ENCODE results near the gene ADAM10.
A peak's percentile ranks its signal among the peaks of the same experiment; 100 is the strongest.
"Not testable (repeated sequence)": the region's sequence is repeated elsewhere in the genome, so short reads cannot be mapped to it uniquely, and the experiment has no call there.

The ADAM10 gene

DNA sequence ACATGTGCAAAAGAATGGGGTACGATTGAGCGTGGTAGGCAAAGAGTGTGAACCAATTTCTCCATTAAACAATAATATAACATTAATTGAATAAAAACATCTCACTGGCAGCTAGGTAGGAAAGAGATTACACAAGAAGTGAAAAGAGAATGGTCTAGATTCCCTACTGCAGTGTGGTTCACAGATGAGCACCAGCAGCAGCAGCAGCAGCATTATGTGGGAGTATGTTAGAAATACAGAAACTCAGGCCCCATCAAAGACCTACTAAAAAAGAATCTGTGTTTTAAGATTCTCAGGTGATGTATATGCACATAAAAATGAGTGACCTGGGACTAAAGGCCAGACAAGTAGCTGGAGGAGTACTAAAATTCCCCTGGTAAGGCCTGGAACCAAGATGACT, 118.2 kb downstream of the ADAM10 start:
- DNase-seq (ENCODE audit: low spot score): no peak
- TF ChIP-seq, protein P1, sequence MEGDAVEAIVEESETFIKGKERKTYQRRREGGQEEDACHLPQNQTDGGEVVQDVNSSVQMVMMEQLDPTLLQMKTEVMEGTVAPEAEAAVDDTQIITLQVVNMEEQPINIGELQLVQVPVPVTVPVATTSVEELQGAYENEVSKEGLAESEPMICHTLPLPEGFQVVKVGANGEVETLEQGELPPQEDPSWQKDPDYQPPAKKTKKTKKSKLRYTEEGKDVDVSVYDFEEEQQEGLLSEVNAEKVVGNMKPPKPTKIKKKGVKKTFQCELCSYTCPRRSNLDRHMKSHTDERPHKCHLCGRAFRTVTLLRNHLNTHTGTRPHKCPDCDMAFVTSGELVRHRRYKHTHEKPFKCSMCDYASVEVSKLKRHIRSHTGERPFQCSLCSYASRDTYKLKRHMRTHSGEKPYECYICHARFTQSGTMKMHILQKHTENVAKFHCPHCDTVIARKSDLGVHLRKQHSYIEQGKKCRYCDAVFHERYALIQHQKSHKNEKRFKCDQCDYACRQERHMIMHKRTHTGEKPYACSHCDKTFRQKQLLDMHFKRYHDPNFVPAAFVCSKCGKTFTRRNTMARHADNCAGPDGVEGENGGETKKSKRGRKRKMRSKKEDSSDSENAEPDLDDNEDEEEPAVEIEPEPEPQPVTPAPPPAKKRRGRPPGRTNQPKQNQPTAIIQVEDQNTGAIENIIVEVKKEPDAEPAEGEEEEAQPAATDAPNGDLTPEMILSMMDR (IDR thresholded peaks at IDR 0.05): no peak
- H3K27ac ChIP-seq: no peak overlapping the region

DNA sequence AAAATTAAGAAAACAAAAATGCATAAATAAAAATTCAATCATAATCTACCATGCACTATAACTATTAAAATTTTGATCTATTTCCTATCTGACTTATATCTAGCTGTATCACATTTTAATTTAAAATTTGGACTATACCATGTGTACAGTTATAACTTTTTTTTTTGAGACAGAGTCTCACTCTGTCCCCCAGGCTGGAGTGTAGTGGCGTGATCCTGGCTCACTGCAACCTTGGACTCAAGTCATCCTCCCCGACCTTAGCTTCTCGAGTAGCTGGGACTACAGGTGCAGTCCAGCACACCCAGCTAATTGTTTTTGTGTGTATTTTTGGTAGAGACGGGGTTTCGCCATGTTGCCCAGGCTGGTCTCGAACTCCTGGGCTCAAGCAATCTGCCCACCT, 119.9 kb downstream of the ADAM10 start:
- TF ChIP-seq, protein P1 (IDR thresholded peaks at IDR 0.05): no peak
- DNase-seq (ENCODE audit: low spot score): no peak
- Histone ChIP-seq H3K4me3 (no peak overlapping the region), H3K27ac (no peak overlapping the region)

More for the DNA sequence above, 118.2 kb downstream of the ADAM10 start:
- no peak overlapping the region for H3K4me3 ChIP-seq

DNA sequence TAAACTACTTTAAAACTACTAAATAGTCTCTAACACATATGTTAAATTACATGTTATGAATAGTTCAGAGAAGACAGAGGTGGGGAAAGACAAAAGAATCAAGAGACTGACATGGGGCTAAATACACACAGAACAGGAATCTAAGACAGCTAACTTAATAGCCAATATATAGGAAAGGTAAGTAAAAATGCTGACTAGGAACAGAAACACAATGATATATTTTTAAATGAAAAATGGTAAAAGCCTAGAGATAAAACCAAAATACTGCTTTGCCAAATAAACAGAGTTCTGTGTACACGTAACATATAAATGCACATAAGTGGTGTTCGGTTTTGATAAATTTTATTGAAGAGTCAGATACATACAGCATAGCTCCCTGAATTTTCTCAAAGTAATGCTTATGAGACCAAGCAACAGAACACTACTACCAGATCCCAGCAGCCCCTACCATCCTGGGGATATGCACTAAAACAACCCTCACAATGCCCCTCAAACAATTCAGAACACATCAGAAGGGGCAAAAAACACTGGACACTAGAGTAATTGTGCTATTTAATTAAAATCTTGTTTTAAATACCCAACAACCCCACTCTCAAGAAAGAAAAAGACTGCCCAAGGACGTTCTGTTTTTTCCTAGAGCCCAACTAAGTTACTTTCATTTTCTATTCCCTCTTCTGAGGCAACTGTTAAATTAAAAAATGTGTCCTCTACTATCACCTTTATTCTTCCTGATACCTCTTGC, 121.1 kb downstream of the ADAM10 start:
- TF ChIP-seq, protein P1 (IDR thresholded peaks at IDR 0.05): no peak
- peak overlapping the region; percentile 61 for H3K4me3 ChIP-seq

DNA sequence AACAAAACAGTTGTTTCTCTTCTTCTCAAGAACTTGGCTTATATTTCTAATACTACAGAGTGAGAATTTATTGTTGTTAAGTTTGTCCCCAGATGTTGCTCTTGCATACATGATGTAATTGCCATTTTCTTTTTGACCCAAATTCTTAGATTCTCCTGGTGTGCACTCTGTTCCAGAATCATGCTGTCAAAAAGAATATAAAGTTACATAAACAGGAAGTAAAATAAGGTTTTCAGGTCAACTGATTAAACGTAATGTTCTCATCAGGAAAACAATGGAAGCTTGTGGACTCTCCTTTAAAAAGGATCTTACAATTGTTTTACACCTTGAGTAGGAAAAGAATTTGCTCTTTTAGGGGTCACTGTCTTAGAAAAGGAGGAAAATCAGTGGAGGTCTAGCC, 121.8 kb downstream of the ADAM10 start:
- Histone ChIP-seq H3K27ac (no peak overlapping the region), H3K4me3 (no peak overlapping the region)
- no peak for DNase-seq (ENCODE audit: low spot score)
- TF ChIP-seq, protein P1 (IDR thresholded peaks at IDR 0.05): no peak

More for the DNA sequence above, 121.1 kb downstream of the ADAM10 start:
- peak overlapping the region; percentile 22 to 33 for H3K27ac ChIP-seq
- no peak for DNase-seq (ENCODE audit: low spot score)

DNA sequence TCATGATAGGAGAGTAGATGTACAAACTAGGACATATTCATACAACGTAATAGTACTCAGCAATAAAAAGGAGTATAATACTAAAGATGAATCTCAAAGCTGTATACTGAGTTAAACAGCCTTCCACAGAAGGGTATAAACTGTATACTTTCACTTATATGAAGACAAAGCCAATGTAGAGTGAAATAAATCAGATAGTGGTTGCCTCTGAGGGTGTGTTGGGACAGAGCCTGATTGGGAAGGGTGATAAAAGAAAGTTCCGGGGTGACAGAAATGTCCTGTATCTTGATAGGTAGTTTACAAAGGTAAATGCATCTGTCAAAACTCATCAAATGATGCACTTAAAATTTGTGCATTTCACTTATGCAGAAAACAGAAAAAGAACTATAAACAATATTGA, 122.5 kb downstream of the ADAM10 start:
- DNase-seq (ENCODE audit: low spot score): no peak

DNA sequence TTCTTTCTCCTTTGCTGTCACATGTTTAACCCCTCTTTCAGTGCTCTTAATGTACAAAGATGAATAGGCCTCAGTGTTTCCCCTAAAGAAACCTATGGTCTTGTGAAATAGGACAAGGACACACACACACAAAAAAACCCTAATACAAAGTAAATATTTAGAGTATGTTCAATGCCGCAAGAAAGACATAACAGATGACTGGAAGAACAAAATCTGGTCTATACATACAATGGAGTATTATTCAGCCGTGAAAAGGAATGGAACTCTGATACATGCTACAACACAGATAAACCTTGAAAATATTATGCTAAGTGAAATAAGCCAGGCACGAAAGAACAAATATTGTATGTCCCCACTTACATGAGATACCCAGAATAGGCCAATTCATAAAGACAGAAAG, 123.1 kb downstream of the ADAM10 start:
- Histone ChIP-seq H3K4me3 (no peak overlapping the region), H3K27ac (no peak overlapping the region)
- DNase-seq (ENCODE audit: low spot score): no peak
- TF ChIP-seq, protein P1 (IDR thresholded peaks at IDR 0.05): no peak

More for the DNA sequence above, 122.5 kb downstream of the ADAM10 start:
- Histone ChIP-seq H3K27ac (no peak overlapping the region), H3K4me3 (no peak overlapping the region)
- TF ChIP-seq, protein P1 (IDR thresholded peaks at IDR 0.05): no peak

DNA sequence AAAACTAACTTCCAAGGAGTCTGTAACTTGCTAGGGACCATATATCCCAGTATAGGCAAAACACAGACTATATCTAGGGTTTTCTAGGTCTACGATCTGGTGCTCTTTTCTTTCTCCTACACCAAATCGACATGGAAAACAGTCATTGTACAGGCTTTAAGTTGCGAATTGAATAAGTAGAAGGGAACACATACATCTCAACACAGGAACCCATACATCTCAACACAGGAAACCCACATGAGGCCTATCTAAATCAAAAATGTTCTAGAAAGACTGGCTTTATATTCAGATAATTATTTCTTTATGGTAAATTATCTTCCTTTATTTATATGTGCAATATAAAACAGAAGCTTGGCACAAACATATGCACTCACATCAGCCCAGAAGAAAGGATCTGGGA, 126.6 kb downstream of the ADAM10 start:
- TF ChIP-seq, protein P1 (IDR thresholded peaks at IDR 0.05): no peak
- no peak for DNase-seq (ENCODE audit: low spot score)
- H3K27ac ChIP-seq: no peak overlapping the region
- H3K4me3 ChIP-seq: no peak overlapping the region

DNA sequence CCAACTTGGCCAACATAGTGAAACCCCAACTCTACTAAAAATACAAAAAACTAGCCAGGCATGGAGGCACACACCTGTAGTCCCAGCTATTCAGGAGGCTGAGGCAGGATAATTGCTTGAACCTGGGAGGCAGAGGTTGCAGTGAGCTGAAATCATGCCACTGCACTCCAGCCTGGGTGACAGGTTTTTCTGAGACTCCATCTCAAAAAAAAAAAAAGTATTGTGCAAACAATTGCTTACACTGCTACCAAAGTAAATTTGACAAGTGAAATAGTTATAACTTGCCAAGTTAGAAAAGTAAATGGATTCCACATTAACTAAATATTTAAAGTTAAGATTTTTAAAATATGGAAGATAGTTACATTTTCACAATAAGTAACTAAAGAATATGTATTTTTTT, 129.2 kb downstream of the ADAM10 start:
- not testable (repeated sequence) for H3K27ac ChIP-seq; H3K4me3 ChIP-seq; DNase-seq (ENCODE audit: low spot score)

All from coronary artery (tissue), 2 donors.